HCT116 (cell line): ENCODE measurements around the gene CHRND. TPM values are rescaled to one million over a fixed set of nuclear protein-coding genes. Genes with fewer than 3 reads are reported as not detected.

Experiments
- ATAC-seq: fragments of 200-7000 bp; cut with Tn5 transposase; 2 replicates; pipeline ENCODE4 v1.9.1; 2020; ENCODE audit warnings: mild to moderate bottlenecking, moderate library complexity
- BruUV-seq: library from RNA; stranded (reverse); fragments of 400-500 nt; replicated peaks from 2 replicates; lab custom pipeline; 2021; lab: Mats Ljungman, UMichigan
- CTCF ChIA-PET: fragments of 300-600 bp; sonication (Branson Sonifier 250); formaldehyde crosslinking; loops from one replicate; lab custom pipeline; 2021; ENCODE audit warnings: antibody characterized with exemption; lab: Charles Lee
- POLR2A ChIA-PET: fragments of 300-600, 350-600 bp; sonication (Branson Sonifier 250); formaldehyde crosslinking; loops from one replicate; lab custom pipeline; 2021; ENCODE audit warnings: antibody characterized with exemption; lab: Charles Lee
- RAD21 ChIA-PET, 2 experiments: fragments of 300-600 bp; sonication (Branson Sonifier 250); formaldehyde crosslinking; loops; one replicate each; lab custom pipeline; 2023; ENCODE audit warnings: low total read pairs in 2 of 2; ENCODE audit not compliant: uncharacterized antibody in 2 of 2, unreplicated experiment in 2 of 2, low non-redundant PET in 1 of 2; lab: Charles Lee
- DNase-seq: peaks from one replicate; pipeline ENCODE4 v3.0.0-alpha.2; 2010; ENCODE audit warnings: low read depth, low spot score
- H2AFZ ChIP-seq: fragments of 200-600 bp; shearing (Covaris generic), sonication (generic); 2 replicates; pipeline ENCODE4 v1.6.1; 2017; ENCODE audit warnings: low read depth, mixed run types, mixed read lengths, antibody characterized with exemption, low read length; ENCODE audit not compliant: poor library complexity, severe bottlenecking
- H3K27ac ChIP-seq: 2 replicates; pipeline ENCODE4 v1.5.1; 2012; ENCODE audit warnings: low read depth, low read length
- H3K27me3 ChIP-seq: fragments of 200-600 bp; sonication (generic); 2 replicates; pipeline ENCODE4 v1.6.1; 2016; ENCODE audit warnings: mixed run types, low read length, mixed read lengths; ENCODE audit not compliant: insufficient read depth
- H3K36me3 ChIP-seq, 2 experiments: fragments of 200-500 bp in 1 of 2; fragments of 200-600 bp in 1 of 2; sonication (Bioruptor generic) in 1 of 2; sonication (generic) in 1 of 2; 2 replicates each; pipeline versions ENCODE4 v1.5.1 to v1.6.1; 2014 to 2016; ENCODE audit warnings: low read length in 2 of 2, inconsistent platforms in 1 of 2, mixed read lengths in 1 of 2, mixed run types in 1 of 2; ENCODE audit not compliant: insufficient read depth in 2 of 2, control insufficient read depth in 1 of 2
- H3K4me1 ChIP-seq, 2 experiments: fragments of 200-600 bp in 1 of 2; sonication (generic) in 1 of 2; 2 replicates each; pipeline versions ENCODE4 v1.5.1 to v1.6.1; 2012 to 2017; ENCODE audit warnings: low read length in 2 of 2, inconsistent platforms in 1 of 2, mild to moderate bottlenecking in 1 of 2, mixed read lengths in 1 of 2, mixed run types in 1 of 2, moderate library complexity in 1 of 2; ENCODE audit not compliant: insufficient read depth in 2 of 2, control insufficient read depth in 1 of 2
- H3K4me2 ChIP-seq: fragments of 200-600 bp; sonication (generic); 2 replicates; pipeline ENCODE4 v1.6.1; 2017; ENCODE audit warnings: mixed run types, low read length, mixed read lengths
- H3K4me3 ChIP-seq, 2 experiments: fragments of 200-600 bp in 1 of 2; sonication (generic) in 1 of 2; replicated peaks in 1 of 2; 2 replicates each; pipeline ENCODE4 v1.5.1; 2011 to 2016; ENCODE audit warnings: low read length in 2 of 2, control low read depth in 1 of 2, low read depth in 1 of 2, mild to moderate bottlenecking in 1 of 2, mixed read lengths in 1 of 2, mixed run types in 1 of 2
- H3K79me2 ChIP-seq: fragments of 200-600 bp; sonication (generic); 2 replicates; pipeline ENCODE4 v1.6.1; 2017; ENCODE audit warnings: mild to moderate bottlenecking, mixed run types, low read length, moderate library complexity, mixed read lengths; ENCODE audit not compliant: insufficient read depth
- H3K9ac ChIP-seq: fragments of 200-600 bp; sonication (generic); 2 replicates; pipeline ENCODE4 v1.6.1; 2016; ENCODE audit warnings: low read length, mixed read lengths
- H3K9me2 ChIP-seq: fragments of 200-600 bp; sonication (generic), shearing (Covaris generic); 2 replicates; pipeline ENCODE4 v1.6.1; 2017; ENCODE audit warnings: mixed run types, mild to moderate bottlenecking, moderate library complexity; ENCODE audit not compliant: insufficient read depth
- H3K9me3 ChIP-seq, 2 experiments: fragments of 200-500 bp in 1 of 2; fragments of 200-600 bp in 1 of 2; sonication (Bioruptor generic) in 1 of 2; sonication (generic) in 1 of 2; 2 replicates each; pipeline ENCODE4 v1.6.1; 2014 to 2017; ENCODE audit warnings: low read length in 2 of 2, mixed read lengths in 2 of 2, inconsistent platforms in 1 of 2, low read depth in 1 of 2, mild to moderate bottlenecking in 1 of 2, mixed run types in 1 of 2, moderate library complexity in 1 of 2; ENCODE audit not compliant: control insufficient read depth in 1 of 2, insufficient read depth in 1 of 2
- H4K20me1 ChIP-seq: fragments of 200-600 bp; sonication (generic), shearing (Covaris generic); 2 replicates; pipeline ENCODE4 v1.6.1; 2017; ENCODE audit warnings: mixed run types, mild to moderate bottlenecking, moderate library complexity; ENCODE audit not compliant: insufficient read depth
- ATF3 ChIP-seq: IDR thresholded peaks from 2 replicates; pipeline ENCODE4 v1.6.1; 2012
- CEBPB ChIP-seq: IDR thresholded peaks from 2 replicates; pipeline ENCODE4 v1.6.1; 2012; ENCODE audit warnings: low read depth
- CTCF ChIP-seq, 3 experiments: fragments of 200-600 bp in 1 of 3; sonication (generic) in 1 of 3; IDR thresholded peaks in 2 of 3; conservative IDR thresholded peaks in 1 of 3; 2 replicates each; pipeline ENCODE4 v1.5.1; 2012 to 2017; ENCODE audit warnings: low read depth in 2 of 3, low read length in 2 of 3, antibody characterized with exemption in 1 of 3, borderline replicate concordance in 1 of 3, control low read depth in 1 of 3, mild to moderate bottlenecking in 1 of 3, mixed read lengths in 1 of 3, mixed run types in 1 of 3, moderate library complexity in 1 of 3; ENCODE audit not compliant: insufficient read depth in 1 of 3
- ELF1 ChIP-seq: IDR thresholded peaks from 2 replicates; pipeline ENCODE4 v1.6.1; 2012; ENCODE audit warnings: low read depth, borderline replicate concordance
- EZH2phosphoT487 ChIP-seq: fragments of 200-600 bp; IDR thresholded peaks from 2 replicates; pipeline ENCODE4 v1.6.1; 2018; ENCODE audit warnings: antibody characterized with exemption, borderline replicate concordance
- JUND ChIP-seq: IDR thresholded peaks from 2 replicates; pipeline ENCODE4 v1.6.1; 2012
- RAD21 ChIP-seq: IDR thresholded peaks from 2 replicates; pipeline ENCODE4 v1.6.1; 2012; ENCODE audit warnings: low read depth, mild to moderate bottlenecking
- REST ChIP-seq: IDR thresholded peaks from 2 replicates; pipeline ENCODE4 v1.6.1; 2012; ENCODE audit warnings: low read depth
- SP1 ChIP-seq: IDR thresholded peaks from 2 replicates; pipeline ENCODE4 v1.6.1; 2012; ENCODE audit warnings: low read depth
- ZFX ChIP-seq: fragments of 450-650 bp; IDR thresholded peaks from 2 replicates; pipeline ENCODE4 v1.6.1; 2017
- ZNF274 ChIP-seq: fragments of 200-500 bp; sonication (Bioruptor generic); IDR thresholded peaks from 2 replicates; pipeline ENCODE4 v1.6.1; 2014; ENCODE audit warnings: mild to moderate bottlenecking, low read depth, low read length, inconsistent platforms
- intact Hi-C: fragments of 100-400 bp; cut with micrococcal nuclease; formaldehyde crosslinking; loops from 2 replicates; pipeline ENCODE4 v1.10.0; 2022
- total RNA-seq: library from RNA; stranded (reverse); gene quantifications from one replicate; pipeline ENCODE4 v1.2.1, GENCODE V29; 2021; ENCODE audit not compliant: unreplicated experiment

The CHRND gene
- total RNA-seq, 1 experiment from 2014 or later: not detected

DNA sequence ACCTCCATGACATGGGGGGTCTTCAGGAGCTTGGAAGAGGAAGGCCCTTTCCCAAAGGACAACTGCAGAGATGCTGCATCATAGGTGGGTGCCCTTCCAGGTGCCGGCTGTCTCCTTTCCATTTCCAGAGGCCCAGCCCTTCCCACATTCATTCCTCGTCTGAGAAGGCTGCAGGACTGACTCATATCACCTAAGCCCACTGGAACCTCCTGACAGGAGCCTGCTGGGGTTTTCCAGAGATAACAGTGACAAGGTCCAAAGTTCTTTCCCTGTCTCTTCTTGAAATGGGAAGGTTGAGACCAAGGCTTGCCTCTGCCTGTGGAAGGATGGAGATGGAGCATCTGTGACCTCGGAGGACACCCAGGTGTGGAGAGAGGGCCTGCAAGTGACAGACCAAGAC lies 9.4 kb upstream of the CHRND start:
- Histone ChIP-seq H3K4me2 (no peak overlapping the region), H3K9me2 (no peaks in the 10 kb centered on the region), H3K9me3 (no peaks in the 10 kb centered on the region), H3K4me3 (no peak overlapping the region), H3K27me3 (no peaks in the 10 kb centered on the region), H3K27ac (no peak overlapping the region), H2AFZ (no peak overlapping the region), H3K4me1 (no peaks in the 10 kb centered on the region), H3K79me2 (no peaks in the 10 kb centered on the region)
- intact Hi-C loops: no loop called here
- no peak for ATAC-seq
- POLR2A ChIA-PET: no interaction called here
- CTCF ChIA-PET: no interaction called here
- no peak for DNase-seq
- no peak for TF ChIP-seq EZH2phosphoT487
- TF ChIP-seq ZNF274: no peak
- no peak for TF ChIP-seq JUND
- no peak for TF ChIP-seq ATF3
- no peak for TF ChIP-seq CEBPB
- no peak for TF ChIP-seq CTCF (IDR thresholded peaks at IDR 0.05 in 2 of 3, conservative IDR thresholded peaks at IDR 0.05 in 1 of 3; ENCODE audit: borderline replicate concordance in 1 of 3, insufficient read depth in 1 of 3, low read depth in 2 of 3, low read length in 2 of 3)
- no peak for TF ChIP-seq ZFX
- TF ChIP-seq, all 23 proteins: peak for 0
- BruUV-seq: no TSS peak
- RAD21 ChIA-PET: no interaction called here
- Histone ChIP-seq H4K20me1 (no peaks in the 10 kb centered on the region), H3K36me3 (no peaks in the 10 kb centered on the region), H3K9ac (no peak overlapping the region)

- no peaks in the 10 kb centered on the region for H4K20me1 ChIP-seq
- TF ChIP-seq RAD21 (no peak), EZH2phosphoT487 (no peak), ELF1 (no peak), ATF3 (no peak), SP1 (no peak), CTCF (IDR thresholded peaks at IDR 0.05 in 2 of 3, conservative IDR thresholded peaks at IDR 0.05 in 1 of 3; ENCODE audit: borderline replicate concordance in 1 of 3, insufficient read depth in 1 of 3, low read depth in 2 of 3, low read length in 2 of 3) (no peak), REST (no peak), ZNF274 (no peak)
- no peaks in the 10 kb centered on the region for H3K9me3 ChIP-seq
- DNase-seq (no peak), ATAC-seq (no peak)
- no peak overlapping the region for H3K27ac ChIP-seq
- no peak overlapping the region for H3K9ac ChIP-seq
- RAD21 ChIA-PET: no interaction called here
- no peak overlapping the region for H3K4me3 ChIP-seq
- no peak overlapping the region for H2AFZ ChIP-seq
- no peak overlapping the region for H3K4me2 ChIP-seq
- BruUV-seq: no TSS peak
- no peaks in the 10 kb centered on the region; a peak in 1 of 4 replicates for H3K4me1 ChIP-seq
- no peaks in the 10 kb centered on the region for H3K36me3 ChIP-seq
- H3K27me3 ChIP-seq: no peaks in the 10 kb centered on the region
- POLR2A ChIA-PET: no interaction called here
- CTCF ChIA-PET: no interaction called here
- intact Hi-C loops: no loop called here
- no peaks in the 10 kb centered on the region for H3K79me2 ChIP-seq
- H3K9me2 ChIP-seq: no peaks in the 10 kb centered on the region
Measured at GRCh38 chr2:232518844-232519243, 7.1 kb upstream of the CHRND start.
